GM23338 (cell line): ENCODE measurements around the gene MFAP4. TPM values are rescaled to one million over a fixed set of nuclear protein-coding genes. Genes with fewer than 3 reads are reported as not detected.

Source experiments
- ATAC-seq: fragments of 200-7000 bp; cut with Tn5 transposase; 3 replicates; pipeline ENCODE4 v1.9.1; 2020
- DNase-seq: peaks from one replicate; pipeline ENCODE4 v3.0.0-alpha.2; 2015; ENCODE audit warnings: low spot score
- H2AFZ ChIP-seq: fragments of 200-600 bp; sonication (generic); 2 replicates; pipeline ENCODE4 v1.8.0; 2016; ENCODE audit warnings: antibody characterized with exemption, mild to moderate bottlenecking, moderate library complexity
- H3F3A ChIP-seq: fragments of 200-600 bp; sonication (generic); replicated peaks from 2 replicates; pipeline ENCODE4 v1.8.0; 2017; ENCODE audit warnings: antibody characterized with exemption, mixed run types, low read depth
- H3K27ac ChIP-seq: fragments of 200-600 bp; sonication (generic); 2 replicates; pipeline ENCODE4 v1.6.1; 2016; ENCODE audit warnings: low read depth
- H3K27me3 ChIP-seq: fragments of 200-600 bp; sonication (generic); 2 replicates; pipeline ENCODE4 v1.8.0; 2016; ENCODE audit warnings: mild to moderate bottlenecking, mixed run types, moderate library complexity; ENCODE audit not compliant: insufficient read depth
- H3K36me3 ChIP-seq: fragments of 200-600 bp; sonication (generic); 2 replicates; pipeline ENCODE4 v1.8.0; 2016; ENCODE audit warnings: mild to moderate bottlenecking; ENCODE audit not compliant: insufficient read depth
- H3K4me1 ChIP-seq: fragments of 200-600 bp; sonication (generic); 2 replicates; pipeline ENCODE4 v1.8.0; 2016; ENCODE audit warnings: mild to moderate bottlenecking, moderate library complexity; ENCODE audit not compliant: insufficient read depth
- H3K4me2 ChIP-seq: fragments of 200-600 bp; sonication (generic); 2 replicates; pipeline ENCODE4 v1.7.1; 2017; ENCODE audit warnings: mixed run types
- H3K4me3 ChIP-seq: fragments of 200-600 bp; sonication (generic); 2 replicates; pipeline ENCODE4 v1.6.1; 2016; ENCODE audit warnings: mixed run types
- H3K79me2 ChIP-seq: fragments of 200-600 bp; sonication (generic); replicated peaks from 2 replicates; pipeline ENCODE4 v1.8.0; 2017; ENCODE audit warnings: mild to moderate bottlenecking; ENCODE audit not compliant: insufficient read depth
- H3K9me2 ChIP-seq: fragments of 200-600 bp; sonication (generic); 2 replicates; pipeline ENCODE4 v1.8.0; 2017; ENCODE audit not compliant: insufficient read depth
- H4K20me1 ChIP-seq: fragments of 200-600 bp; sonication (generic); replicated peaks from 2 replicates; pipeline ENCODE4 v1.8.0; 2017; ENCODE audit warnings: mild to moderate bottlenecking; ENCODE audit not compliant: insufficient read depth
- H3K27ac Mint-ChIP-seq: 2 replicates; pipeline ENCODE4 v1.8.0; 2020; ENCODE audit warnings: inconsistent platforms, mild to moderate bottlenecking, moderate library complexity, mixed read lengths
- H3K27me3 Mint-ChIP-seq: 3 replicates; pipeline ENCODE4 v1.8.0; 2022; ENCODE audit warnings: low read depth, mild to moderate bottlenecking, moderate library complexity, mixed read lengths, inconsistent platforms; ENCODE audit not compliant: insufficient read depth, poor library complexity
- H3K36me3 Mint-ChIP-seq: 3 replicates; pipeline ENCODE4 v1.8.0; 2021; ENCODE audit warnings: low read depth, mild to moderate bottlenecking, inconsistent platforms, moderate library complexity, mixed read lengths
- H3K4me1 Mint-ChIP-seq: 3 replicates; pipeline ENCODE4 v1.8.0; 2020; ENCODE audit warnings: mild to moderate bottlenecking, inconsistent platforms, mixed read lengths
- H3K4me3 Mint-ChIP-seq: 3 replicates; pipeline ENCODE4 v1.8.0; 2021; ENCODE audit warnings: moderate library complexity, mild to moderate bottlenecking, inconsistent platforms, mixed read lengths
- H3K9me3 Mint-ChIP-seq: 3 replicates; pipeline ENCODE4 v1.8.0; 2020; ENCODE audit warnings: moderate library complexity, mild to moderate bottlenecking, inconsistent platforms, mixed read lengths
- CREB1 ChIP-seq: fragments of 250-450 bp; sonication (Bioruptor Pico); IDR thresholded peaks from 2 replicates; pipeline ENCODE4 v1.5.0; 2020; ENCODE audit warnings: low read depth, mild to moderate bottlenecking, moderate library complexity
- CTCF ChIP-seq, 2 experiments: fragments of 200-600 bp in 1 of 2; sonication (generic) in 1 of 2; conservative IDR thresholded peaks; 2 replicates each; pipeline versions ENCODE4 v1.5.1 to v1.6.1; 2016 to 2017; ENCODE audit warnings: antibody characterized with exemption in 2 of 2, low read depth in 2 of 2, mild to moderate bottlenecking in 2 of 2, moderate library complexity in 1 of 2
- ETS1 ChIP-seq: IDR thresholded peaks from 2 replicates; pipeline ENCODE4 v1.6.1; 2016; ENCODE audit warnings: antibody characterized with exemption
- EZH2 ChIP-seq: fragments of 200-600 bp; sonication (generic); IDR thresholded peaks from one replicate; pipeline ENCODE4 v1.8.0; 2017; ENCODE audit warnings: antibody characterized with exemption, mild to moderate bottlenecking, low read depth; ENCODE audit not compliant: unreplicated experiment
- EZH2phosphoT487 ChIP-seq: fragments of 200-600 bp; sonication (generic); IDR thresholded peaks from one replicate; pipeline ENCODE4 v1.8.1; 2018; ENCODE audit warnings: antibody characterized with exemption; ENCODE audit not compliant: unreplicated experiment
- JUNB ChIP-seq: IDR thresholded peaks from one replicate; pipeline ENCODE4 v1.6.1; 2016; ENCODE audit warnings: antibody characterized with exemption; ENCODE audit not compliant: unreplicated experiment
- NANOG ChIP-seq: IDR thresholded peaks from 2 replicates; pipeline ENCODE4 v1.6.1; 2016; ENCODE audit warnings: antibody characterized with exemption, borderline replicate concordance
- POLR2AphosphoS5 ChIP-seq: IDR thresholded peaks from 2 replicates; pipeline ENCODE4 v1.6.1; 2016; ENCODE audit warnings: antibody characterized with exemption, low read depth
- REST ChIP-seq: IDR thresholded peaks from one replicate; pipeline ENCODE4 v1.6.1; 2018; ENCODE audit warnings: antibody characterized with exemption; ENCODE audit not compliant: unreplicated experiment
- STAT1 ChIP-seq: IDR thresholded peaks from one replicate; pipeline ENCODE4 v1.6.1; 2016; ENCODE audit warnings: antibody characterized with exemption; ENCODE audit not compliant: unreplicated experiment
- ZNF114 ChIP-seq: fragments of 250-450 bp; sonication (Bioruptor Pico); IDR thresholded peaks from 2 replicates; pipeline ENCODE4 v1.5.0; 2020; ENCODE audit warnings: mild to moderate bottlenecking, moderate library complexity
- ZNF331 ChIP-seq: fragments of 250-450 bp; sonication (Bioruptor Pico); IDR thresholded peaks from 2 replicates; pipeline ENCODE4 v1.5.0; 2020; ENCODE audit warnings: low read depth, mild to moderate bottlenecking, moderate library complexity
- ZNF462 ChIP-seq: fragments of 250-450 bp; sonication (Bioruptor Pico); IDR thresholded peaks from 2 replicates; pipeline ENCODE4 v1.5.0; 2020; ENCODE audit warnings: mild to moderate bottlenecking, moderate library complexity
- polyA plus RNA-seq: library from polyadenylated mRNA; unstranded; fragments of >200 nt; fragmentation: Nextera tagmentation; extraction: Ambion mirVana; gene quantifications from 2 replicates; pipeline ENCODE4 v1.2.1, GENCODE V29; 2016
- total RNA-seq: library from RNA; depleted of rRNA; stranded (reverse); fragments of >200 nt; shearing (Covaris generic); gene quantifications from 2 replicates; pipeline ENCODE4 v1.2.3, GENCODE V29; 2014

The MFAP4 gene
- total and polyA plus RNA-seq, 2 experiments from 2014 or later = 7.7 to 9.7 TPM

- TF ChIP-seq REST (no peak), STAT1 (no peak), ETS1 (no peak), NANOG (no peak), JUNB (no peak), POLR2AphosphoS5 (no peak), EZH2 (no peak), CREB1 (no peak), ZNF331 (no peak), ZNF114 (CRISPR knock-in tag) (no peak), EZH2phosphoT487 (no peak)
Measured at GRCh38 chr17:19409066-19409465, 22.1 kb upstream of the MFAP4 start (continued).

- Histone ChIP-seq H3K27ac (no peak overlapping the region), H3K4me3 (no peak overlapping the region), H3F3A (no peaks in the 10 kb centered on the region), H3K79me2 (no peaks in the 10 kb centered on the region), H2AFZ (no peak overlapping the region), H4K20me1 (no peaks in the 10 kb centered on the region), H3K4me2 (no peak overlapping the region), H3K9me2 (0 out of 2 replicates have a peak, but pooled peaks cover 8% of the 10 kb centered on the region), H3K36me3 (no peaks in the 10 kb centered on the region), H3K27me3 (no peaks in the 10 kb centered on the region), H3K4me1 (peaks cover 15% of the 10 kb centered on the region)
- ATAC-seq (no peak), DNase-seq (no peak)
- H3K36me3 Mint-ChIP-seq = no peaks in the 10 kb centered on the region
- no peak overlapping the region for H3K27ac Mint-ChIP-seq
- no peaks in the 10 kb centered on the region for H3K9me3 Mint-ChIP-seq
- H3K4me1 Mint-ChIP-seq = peaks cover 17% of the 10 kb centered on the region
- peaks cover 15% of the 10 kb centered on the region for H3K27me3 Mint-ChIP-seq
- no peak overlapping the region for H3K4me3 Mint-ChIP-seq
- TF ChIP-seq ETS1 = no peak
- no peak for TF ChIP-seq EZH2
- no peak for TF ChIP-seq ZNF462 (CRISPR knock-in tag)
- no peak for TF ChIP-seq JUNB
- TF ChIP-seq CTCF (conservative IDR thresholded peaks at IDR 0.05; ENCODE audit: low read depth in 2 of 2) = no peak
Measured at GRCh38 chr17:19408346-19408710, 21.3 kb upstream of the MFAP4 start.
